HG03558 (cell line): ENCODE measurements around the gene AIF1.

Source experiments
- ATAC-seq: cut with Tn5 transposase; IDR thresholded peaks from one replicate; pipeline ENCODE4 v1.9.1; 2021; ENCODE audit warnings: moderate number of reproducible peaks; ENCODE audit not compliant: unreplicated experiment; ENCODE audit errors: extremely low read depth

AIF1 gene

DNA sequence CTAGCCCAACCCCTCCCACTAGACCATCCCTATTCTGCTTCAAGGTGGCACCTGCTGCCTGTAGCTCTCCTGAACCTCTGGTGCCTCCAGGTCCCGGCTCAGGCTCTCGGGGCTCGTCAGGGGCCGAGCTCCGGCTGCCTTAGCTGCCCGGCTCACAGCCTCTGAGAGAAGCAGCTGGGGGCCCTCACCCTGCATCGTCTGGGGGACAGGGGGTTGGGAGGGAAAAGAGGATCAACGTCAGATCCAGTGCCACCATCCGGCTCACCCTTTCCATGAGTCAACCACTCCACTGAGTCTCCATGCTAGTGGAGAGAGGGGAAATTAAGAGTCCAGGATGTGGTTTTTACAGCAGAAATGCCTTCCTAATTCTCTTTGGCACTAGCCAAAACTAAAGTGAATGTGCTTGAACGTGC is 24.4 kb downstream of the AIF1 start:
- ATAC-seq = no peak

DNA sequence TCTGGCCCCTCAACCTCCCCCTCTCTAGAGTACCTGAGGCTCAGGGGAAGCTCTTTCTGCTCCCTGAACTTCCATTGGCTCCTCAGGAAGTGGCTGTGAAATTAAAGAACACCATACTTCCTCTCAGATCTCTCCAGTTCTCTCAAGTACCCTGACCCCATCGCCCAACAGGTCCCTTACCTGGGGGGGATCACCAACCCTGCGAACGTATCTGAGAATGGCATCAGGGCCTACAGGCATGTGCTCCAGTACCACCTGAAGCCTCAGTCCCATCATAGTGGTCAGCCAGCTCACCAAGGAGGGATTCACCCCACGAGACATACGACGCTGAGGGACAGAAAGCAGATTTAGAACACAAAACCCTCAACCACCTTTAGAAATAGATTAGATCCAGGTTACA is 25.6 kb downstream of the AIF1 start:
- ATAC-seq = no peak

DNA sequence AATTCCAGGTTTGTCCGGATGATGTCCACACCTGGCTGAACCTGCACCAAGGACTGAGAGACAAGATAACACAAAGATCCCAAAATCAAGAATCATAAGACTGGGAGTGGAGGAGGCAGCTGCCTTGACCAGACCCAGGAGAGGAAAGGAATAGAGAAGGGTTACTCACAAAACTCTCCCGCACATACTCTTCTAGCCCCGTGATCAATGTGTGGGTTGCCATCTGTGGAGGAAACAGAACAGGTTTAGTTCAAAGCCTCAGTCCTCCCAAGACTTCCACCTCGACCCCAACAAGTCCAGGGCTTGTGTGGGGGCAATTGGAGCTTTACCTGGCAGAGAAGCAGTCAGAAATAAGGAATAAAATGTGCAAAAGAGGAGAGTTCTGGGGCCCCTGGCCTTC is 26.3 kb downstream of the AIF1 start:
- no peak for ATAC-seq

DNA sequence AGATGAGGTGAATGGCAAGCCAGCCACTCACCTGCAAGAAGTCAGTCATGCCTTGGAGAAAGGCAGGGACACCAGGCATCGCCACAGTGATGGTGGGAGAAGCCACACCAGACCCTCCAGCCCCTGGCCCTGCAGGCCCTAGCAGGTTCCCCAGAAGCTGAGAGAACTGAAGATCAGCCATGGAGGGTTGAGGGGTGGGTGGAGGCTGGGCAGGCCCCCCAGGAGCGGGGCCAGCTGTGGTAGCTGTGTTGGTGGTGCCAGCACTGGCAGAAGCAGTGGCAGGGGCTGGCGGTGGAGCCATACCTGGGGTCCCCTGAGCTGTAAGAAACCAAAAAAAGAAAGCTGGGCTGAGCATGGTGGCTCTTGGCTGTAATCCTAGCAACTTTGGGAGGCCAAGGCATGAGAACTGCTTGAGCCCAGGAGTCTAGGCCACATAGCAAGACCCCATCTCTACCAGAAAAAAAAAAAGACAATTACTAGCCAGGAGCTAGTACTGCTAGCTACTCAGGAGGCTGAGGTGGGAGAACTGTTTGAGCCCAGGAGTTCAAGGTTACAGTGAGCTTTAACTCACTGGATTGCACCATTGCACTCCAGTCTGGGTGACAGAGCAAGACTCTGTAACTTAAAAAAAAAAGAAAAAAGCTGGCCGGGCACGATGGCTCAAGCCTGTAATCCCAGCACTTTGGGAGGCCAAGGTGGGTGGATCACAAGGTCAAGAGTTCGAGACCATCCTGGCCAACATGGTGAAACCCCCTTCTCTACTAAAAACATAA is 27.9 kb downstream of the AIF1 start:
- no peak for ATAC-seq

DNA sequence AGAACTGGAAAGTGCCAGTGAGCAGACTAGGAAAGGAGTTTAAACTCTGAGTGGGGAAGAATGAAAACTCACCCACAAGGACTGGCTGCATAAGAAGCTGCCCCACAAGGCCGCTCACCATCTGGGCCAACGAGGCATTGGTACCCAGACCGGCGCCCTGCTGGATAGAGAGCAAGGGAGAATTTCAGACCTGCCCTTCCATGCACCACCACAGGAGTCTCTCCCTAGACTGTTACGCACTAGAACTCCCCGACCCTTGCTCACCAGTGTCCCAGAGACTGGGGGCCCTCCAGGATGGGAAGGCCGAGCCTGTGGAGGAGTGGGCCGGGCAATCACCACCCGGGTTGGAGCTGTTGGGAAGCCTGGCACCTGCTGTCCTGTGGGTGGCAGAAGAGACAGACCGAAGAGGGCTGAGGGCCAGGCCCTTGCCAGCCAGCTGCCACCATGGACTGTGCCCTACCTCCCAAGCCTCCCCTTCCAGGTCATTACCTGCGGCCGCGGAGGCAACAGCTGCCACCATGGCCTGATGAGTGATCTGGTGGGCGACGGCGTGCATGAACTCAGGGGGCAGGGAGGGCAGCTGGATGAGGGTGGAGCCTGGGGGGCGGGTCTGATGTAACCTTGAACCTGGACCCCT is 28.9 kb downstream of the AIF1 start:
- ATAC-seq = no peak

DNA sequence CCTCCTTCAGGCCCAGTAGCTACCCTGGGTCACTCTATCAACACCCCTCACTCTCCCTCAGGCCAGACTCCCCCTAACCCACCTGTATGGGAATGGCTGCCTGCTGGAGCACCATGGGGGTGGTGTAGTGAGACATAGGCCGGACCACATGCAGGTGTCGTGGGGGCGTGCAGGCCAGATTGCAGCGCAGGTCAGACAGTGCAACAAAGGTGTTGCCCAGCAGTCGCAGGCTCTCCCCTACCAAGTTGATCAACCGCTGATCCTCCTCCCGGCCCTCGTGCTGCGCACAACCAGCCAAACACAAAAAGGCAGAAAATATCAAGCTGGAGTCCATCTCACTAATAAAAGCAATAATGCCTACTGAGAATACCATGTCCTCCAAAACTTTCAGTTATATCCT is 30.3 kb downstream of the AIF1 start:
- no peak for ATAC-seq

DNA sequence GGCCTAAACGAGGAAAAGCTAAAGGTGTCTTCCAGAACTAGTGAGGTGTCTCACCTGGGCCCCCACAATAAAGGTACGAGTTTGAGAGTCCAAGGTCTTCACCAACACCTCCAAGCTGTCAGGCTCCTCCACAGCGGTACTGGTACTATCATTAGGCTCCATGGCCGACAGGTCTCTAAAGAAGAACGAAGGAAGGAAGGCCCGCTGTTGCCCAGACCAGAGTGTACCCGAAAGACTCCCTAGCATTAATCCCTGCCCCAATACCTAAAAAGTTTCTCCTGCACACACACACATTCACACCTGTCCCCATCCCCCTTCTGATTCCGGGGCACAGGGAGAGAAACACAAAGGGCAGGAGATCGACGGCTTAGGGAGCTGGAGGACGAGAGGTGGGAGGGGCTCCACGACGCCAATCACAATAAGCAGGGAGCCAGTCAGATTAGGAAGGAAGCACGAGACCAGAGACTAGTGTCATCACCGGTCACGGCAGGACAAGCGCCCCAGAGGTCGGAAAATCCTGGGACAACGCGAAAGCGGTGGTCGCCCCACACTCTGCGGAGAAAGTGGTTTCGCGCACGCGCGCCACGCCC is 36.7 kb downstream of the AIF1 start:
- no peak for ATAC-seq

DNA sequence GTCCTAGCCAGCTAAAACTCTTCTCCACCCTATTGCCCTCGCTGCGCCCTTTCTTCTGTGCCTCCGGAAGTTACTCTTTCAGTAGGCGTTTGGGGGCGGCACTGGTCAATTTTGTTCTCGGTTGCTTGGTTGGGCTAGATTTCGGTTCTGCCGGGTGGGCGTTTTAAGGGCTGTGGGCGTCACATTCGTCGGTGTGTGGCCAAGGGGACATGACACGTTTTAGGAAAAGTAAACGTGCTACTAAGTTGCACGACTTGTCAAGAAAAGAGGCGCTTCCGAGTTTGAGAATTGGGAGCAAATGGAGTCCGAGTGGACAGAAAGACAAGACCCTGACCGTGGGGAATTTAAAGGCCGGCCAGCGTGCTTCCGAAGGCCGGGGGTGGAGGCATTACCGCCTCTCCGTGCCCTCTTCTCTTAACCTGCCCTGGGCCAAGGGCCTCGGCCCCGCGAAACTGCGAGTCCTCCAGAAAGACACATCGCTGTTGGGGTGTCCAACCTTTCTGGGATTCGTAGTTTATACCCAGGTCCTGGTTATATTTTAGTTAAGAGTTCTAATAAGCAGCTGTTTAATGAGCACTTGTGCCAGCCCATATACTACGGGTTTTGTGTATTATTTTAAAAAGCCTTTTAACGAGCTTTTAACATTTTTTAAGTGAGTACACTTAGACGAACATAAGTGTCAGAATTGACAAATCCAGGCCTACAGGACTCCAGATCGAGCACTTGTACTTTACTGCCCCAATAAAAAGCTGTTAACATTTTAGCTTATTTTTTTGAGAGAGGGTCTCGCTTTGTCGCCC is 38.1 kb downstream of the AIF1 start:
- ATAC-seq = no peak

DNA sequence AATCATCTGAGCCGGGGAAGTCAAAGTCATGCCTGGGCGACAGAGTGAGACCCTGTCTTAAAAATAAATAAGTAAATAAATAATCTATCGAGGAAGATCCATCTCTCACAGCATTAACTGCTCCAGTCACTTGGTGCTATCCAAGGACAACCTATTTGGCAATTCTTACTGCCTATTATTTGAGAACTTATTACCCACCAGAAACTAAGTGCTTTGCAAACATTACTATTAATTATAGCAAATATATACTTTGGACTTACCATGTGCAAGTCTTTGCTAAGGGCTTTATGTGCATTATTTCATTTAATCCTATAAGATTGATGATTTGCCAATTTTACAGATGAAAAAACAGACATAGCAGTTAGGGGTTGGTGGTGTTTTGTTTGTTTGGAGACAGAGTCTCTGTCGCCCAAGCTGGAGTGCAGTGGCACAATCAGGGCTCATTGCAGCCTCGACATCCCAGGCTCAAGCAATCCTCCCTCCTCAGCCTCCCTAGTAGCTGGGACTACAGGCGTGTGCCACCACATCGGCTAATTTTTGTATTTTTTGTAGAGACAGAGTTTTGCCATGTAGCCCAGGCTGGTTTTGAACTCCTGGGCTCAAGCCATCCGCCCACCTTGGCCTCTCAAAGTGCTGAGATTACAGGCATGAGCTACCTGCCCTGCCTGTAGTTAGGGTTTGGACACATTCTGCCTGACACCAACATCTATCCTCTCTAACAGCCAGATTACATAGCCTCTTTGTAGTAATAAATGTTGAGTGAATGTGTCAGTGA is 39.7 kb downstream of the AIF1 start:
- no peak for ATAC-seq

DNA sequence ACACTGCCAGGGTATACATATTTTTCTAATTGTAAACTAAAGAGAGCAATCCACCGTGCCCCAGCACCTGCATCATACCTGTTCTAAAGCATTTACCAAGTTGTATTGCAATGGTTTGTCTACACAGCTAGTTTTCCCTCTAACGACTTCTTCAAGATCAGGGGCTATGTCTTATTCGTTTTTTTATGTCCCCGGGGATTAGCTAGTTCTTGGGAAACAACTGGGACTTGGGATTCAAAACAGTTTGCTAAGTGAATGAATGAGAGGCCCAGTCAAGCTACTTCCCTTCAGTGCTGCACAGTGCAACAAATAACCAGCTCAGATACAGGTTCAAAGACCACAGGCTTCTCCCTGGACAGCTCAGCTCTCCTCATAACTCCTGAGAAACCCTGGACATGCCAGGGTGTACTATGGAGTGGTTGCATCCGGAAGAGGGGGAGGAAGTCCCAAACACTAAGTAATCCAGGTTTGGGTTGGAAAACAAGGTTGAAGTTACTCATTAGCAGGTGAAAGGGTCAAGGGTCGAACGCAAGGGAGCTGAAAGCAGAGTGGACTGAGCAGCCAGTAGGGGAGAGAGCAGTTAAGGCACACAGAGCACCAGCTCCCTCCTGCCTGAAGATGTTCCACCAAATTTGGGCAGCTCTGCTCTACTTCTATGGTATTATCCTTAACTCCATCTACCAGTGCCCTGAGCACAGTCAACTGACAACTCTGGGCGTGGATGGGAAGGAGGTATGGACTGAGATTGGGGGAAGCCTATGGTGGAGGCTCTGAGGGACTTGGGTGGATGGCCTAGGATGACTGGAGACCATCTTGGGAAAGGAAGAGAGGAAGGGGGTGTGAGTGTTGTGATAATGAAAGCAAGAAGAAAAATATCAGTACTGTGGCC is 40.6 kb downstream of the AIF1 start, which contains the start of gene APOM:
Gene APOM, plus strand, starts transcription at position 546 of the 889 bp plus-strand sequence. Its CDS starts 73 bp downstream, at position 619.
- no peak for ATAC-seq

DNA sequence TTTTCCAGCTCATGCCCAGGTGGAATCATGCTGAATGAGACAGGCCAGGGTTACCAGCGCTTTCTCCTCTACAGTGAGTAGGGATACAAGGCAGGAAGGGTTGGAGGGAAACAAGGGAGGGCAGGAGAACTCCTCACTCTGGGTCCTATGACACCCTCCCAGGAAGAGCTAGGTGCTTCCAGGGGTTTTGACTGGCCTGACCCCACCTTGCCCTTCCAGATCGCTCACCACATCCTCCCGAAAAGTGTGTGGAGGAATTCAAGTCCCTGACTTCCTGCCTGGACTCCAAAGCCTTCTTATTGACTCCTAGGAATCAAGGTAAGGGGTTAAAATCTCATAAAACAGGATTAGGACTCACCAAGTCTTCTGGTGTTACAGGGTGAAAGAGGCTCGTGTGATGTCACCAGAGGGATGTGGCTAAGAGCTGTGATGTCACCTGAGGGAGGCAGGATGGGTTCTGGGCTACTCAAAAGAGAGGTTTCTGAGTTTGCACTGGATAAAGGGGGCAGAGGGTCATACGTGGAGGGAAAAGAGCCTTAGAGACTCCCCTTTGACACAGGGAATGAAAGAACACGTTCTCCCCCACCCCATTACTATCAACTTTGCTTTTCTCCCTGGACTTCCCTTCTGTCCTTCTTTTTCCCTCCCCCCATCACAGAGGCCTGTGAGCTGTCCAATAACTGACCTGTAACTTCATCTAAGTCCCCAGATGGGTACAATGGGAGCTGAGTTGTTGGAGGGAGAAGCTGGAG is 42.5 kb downstream of the AIF1 start:
- no peak for ATAC-seq

DNA sequence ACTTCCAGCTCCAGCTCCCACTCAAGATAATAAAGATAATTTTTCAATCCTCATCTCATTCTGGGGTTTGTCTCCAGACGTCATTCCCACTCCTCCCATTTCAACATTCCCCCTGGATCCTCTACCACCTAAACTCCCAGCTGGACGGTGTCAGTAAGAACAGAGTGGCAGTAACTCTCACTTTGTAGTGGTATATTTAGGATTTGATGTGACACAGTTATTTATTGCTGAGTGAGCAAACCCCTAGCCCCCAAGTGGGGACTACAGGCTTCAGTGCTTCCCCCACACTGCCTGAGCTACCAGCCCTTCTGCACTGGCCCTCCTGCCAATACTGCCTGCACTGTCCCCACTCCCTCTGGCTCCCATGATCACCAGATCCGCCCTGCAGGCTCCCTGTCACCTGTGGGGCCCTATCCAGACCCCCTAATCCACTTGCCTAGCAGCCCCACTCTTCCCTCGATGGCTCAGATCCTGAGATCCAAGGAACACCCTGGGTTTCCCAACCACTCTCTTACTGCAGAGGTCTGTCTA is 43.2 kb downstream of the AIF1 start:
- no peak for ATAC-seq

DNA sequence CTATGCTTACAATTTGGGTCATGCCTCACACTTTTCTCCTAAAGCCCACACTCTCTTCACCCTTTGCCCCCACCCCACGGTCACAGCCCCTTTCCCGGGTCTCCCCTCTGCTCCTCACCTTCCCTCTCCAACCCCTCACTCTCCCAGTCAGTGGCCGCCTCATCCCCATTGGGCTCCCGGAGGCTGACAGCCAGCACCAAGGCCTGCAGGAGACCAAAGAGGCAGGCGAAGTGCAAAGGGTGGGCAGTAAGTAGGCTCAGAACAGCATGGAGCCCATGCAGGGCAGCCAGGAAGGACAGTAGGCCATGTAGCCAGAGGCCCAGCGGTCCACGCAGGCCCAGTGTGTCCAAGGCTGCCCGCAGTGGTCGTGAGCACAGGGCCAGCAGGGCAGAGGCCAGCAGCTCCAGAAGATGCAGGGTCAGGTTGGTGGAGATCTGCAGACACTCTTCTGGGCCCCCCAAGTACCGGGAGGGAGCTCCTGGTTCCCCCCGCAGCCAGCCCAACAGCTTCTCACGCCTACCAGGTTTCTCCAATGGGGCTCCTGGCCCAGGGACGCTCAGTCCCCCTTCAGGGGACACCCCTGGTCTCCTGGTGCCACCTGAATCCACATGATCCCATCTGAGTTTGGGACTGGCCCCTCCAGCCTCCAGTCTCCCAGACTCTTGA is 44.1 kb downstream of the AIF1 start:
- no peak for ATAC-seq

DNA sequence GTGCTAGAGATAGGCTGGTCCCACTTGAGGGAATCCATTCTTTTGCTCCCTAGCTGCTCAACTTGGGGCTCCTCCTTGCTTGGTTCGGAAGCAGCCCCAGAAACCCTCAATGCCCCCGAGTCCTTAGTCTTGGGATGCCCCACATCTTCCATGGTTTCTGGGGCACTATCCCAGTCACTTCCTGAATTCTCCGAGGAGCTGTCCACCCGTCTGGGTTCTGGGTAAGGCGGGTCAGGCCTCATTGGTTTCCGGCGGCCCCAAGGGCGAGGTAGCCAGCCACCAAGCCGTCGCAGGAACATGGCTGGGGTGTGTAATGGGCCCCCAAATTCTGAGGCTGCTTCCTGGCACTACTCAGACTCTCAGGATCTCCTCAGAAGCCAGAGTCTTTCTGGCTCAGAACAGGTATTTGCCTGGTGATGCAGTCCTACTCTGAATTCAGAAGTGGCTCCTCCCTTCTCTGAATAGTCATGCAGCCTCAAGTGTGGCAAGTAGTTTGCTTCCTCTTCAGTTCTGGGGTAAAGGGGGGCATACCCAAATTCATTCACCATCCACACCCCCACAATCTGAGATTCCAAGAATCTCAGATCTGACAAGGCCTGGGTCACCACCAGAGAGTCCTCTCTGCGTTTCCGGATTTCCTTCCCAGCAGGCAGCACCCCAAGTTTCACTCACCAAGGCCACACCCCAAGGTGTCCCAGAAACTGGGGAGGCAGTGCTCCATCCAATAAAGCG is 44.8 kb downstream of the AIF1 start:
- no peak for ATAC-seq

DNA sequence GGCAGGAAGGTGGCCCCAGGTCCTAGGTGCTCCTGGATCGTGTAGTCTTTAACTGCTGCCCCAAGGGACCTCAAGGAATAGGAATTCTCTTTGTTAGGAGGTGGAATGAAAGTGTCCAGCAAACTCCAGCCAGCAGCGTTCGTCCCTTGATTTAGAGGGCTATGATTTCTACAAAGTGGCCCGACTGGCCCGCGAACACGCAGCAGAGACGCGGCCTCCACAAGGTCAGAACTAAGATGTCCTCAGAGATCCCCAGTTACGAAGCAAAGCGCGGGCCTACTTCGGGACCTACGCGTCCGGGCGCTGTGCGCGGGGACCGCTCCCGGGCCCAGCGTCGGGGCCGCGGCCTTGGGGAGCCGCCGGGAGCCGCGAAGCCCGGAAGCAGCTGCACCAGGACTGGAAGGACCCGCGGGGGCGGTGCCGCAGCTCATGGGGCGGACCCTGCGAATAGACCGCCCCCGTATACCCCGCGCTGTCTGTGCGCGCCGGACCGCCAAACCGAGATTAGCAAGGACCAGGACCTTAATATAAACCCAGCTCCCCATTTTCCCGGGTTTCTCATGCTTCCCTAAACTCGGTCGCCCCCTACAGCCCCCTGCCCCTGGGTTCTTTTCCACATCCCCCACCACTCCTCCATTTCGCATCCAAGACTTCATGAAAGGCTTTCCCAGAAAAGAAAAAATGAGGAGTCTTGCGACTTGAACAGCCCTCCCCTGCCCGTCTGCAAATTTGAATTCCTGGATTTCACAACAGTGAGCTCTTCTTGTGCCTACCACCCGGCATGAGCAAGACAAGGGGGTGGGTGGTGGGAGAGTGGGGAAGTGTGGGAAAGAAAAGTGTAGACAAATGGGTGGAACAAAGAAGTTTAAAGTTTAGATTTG is 45.6 kb downstream of the AIF1 start, which contains the start of gene C6orf47:
Gene C6orf47, minus strand, starts transcription at position 398 of the 881 bp plus-strand sequence. CDS start 831 bp downstream, outside the sequence.
- ATAC-seq = no peak
